ENCODE data around the gene KIAA1671. TPM values are rescaled to one million over a fixed set of nuclear protein-coding genes. Genes with fewer than 3 reads are reported as not detected.

The KIAA1671 gene
- total RNA-seq, 2 experiments from 2014 or later: 9.4 to 10.6 TPM

GRCh38 chr22:25137577-25138525, 185.3 kb downstream of the KIAA1671 start:
- ChIA-PET POLR2A (no interaction called here), CTCF (no interaction called here)

DNA sequence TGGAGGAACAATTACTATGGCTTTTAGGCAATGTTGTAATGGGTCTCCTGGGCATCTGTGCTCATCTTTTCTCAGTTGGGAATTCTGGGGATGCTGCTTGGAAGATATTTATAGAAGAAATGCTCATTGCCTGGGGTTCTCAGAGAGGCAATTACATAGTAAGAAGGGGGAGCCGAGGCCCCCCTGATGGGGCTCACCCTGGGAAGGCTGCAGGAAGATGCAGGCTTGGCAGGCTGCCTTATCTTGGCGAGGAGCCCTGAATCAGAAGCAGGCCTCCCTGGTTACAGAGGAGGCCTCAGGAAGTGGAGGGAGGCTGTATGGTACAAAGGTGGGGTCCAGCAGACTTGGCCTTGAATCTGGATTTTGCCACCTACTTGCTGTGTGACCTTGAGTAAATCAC, 186.5 kb downstream of the KIAA1671 start:
- ChIA-PET CTCF (no interaction called here), POLR2A (no interaction called here)

- POLR2A ChIA-PET: no interaction called here
- CTCF ChIA-PET: no interaction called here
Measured at GRCh38 chr22:25142102-25142501, 189.6 kb downstream of the KIAA1671 start.

- ChIA-PET CTCF (no interaction called here), POLR2A (no interaction called here)
Measured at GRCh38 chr22:25143156-25144076, 190.9 kb downstream of the KIAA1671 start.

DNA sequence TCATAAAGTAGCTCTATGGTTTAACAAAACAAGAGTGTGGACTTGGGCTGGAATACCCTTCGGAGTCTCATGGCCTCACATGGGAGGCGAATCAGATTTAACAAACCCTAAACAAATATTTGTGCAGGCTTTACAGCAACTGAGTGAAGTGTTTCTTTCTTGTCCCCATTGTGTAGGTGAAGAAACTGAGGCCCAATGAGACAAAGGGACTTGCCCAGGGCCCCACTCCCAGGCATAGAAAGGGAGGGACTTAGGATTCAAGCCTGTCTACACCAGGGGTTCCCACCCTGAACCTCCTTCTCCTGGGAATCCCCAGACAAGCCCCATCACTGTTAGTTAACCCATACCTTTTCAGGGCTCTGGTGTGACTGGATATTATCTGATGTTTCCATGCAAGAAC, 192.0 kb downstream of the KIAA1671 start:
- ChIA-PET POLR2A (no interaction called here), CTCF (no interaction called here)

GRCh38 chr22:25146307-25146706, 193.8 kb downstream of the KIAA1671 start:
- ChIA-PET POLR2A (no interaction called here), CTCF (no interaction called here)

DNA sequence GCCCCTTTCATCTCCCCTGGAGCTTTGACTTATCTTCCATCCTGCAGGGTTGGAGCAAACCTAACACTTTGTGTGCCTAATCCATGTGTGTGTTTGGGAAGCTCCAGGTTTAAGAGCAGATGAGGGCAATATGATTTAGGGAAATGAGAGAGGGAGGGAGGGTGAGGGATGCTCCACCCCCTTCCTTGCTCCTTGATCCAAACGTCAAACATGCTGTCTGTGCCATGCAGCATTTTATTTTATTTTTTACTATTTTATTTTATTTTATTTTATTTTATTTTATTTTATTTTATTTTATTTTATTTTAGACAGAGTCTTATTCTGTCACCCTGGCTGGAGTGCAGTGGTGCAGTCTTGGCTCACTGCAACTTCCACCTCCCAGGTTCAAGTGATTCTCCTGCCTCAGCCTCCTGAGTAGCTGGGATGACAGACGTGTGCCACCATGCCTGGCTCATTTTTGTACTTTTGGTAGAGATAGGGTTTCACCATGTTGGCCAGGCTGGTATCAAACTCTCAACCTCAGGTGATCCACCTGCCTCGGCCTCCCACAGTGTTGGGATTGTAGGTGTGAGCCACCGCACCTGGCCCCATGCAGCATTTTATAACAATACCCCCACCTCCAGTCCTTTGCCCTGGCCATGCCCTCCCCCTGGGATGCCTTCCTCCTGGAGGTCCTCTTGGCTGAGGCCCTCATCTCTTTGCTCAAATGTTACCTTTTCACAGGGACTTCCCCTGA, 194.6 kb downstream of the KIAA1671 start:
- CTCF ChIA-PET: interaction anchor here (0.5 kb wide), 1 partner anchor 140 kb away, joined by 5 read pairs; no protein-coding TSS in a partner anchor
- POLR2A ChIA-PET: no interaction called here

GRCh38 chr22:25147642-25147928, 195.1 kb downstream of the KIAA1671 start:
- POLR2A ChIA-PET: no interaction called here
- CTCF ChIA-PET: interaction anchor here (0.5 kb wide), 1 partner anchor 139 kb away, joined by 5 read pairs; no protein-coding TSS in a partner anchor

DNA sequence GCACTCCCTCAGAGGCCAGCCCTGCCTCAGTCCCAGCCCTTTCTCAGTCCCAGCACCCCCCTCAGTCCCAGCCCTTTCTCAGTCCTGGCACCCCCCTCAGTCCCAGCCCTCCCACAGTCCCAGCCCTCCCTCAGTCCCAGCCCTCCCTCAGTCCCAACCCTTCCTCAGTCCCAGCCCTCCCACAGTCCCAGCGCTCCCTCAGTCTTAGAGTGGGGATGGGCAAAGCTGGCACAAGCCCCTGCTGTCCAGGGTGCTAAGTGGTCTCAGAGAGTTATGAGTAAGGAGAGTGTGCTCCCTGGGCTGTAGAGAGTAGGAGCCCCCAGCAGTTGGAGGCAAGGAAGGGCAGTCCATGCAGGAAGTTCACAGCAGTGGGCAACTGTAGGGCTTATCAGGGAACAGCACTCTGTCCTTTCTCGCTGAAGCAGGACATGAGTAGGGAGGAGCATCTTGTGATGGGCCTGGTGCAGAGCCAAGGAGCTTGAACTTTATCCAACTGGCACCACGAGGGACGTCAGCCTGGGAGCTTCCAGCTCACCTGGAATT, 195.7 kb downstream of the KIAA1671 start:
- CTCF ChIA-PET: no interaction called here

GRCh38 chr22:25149014-25149413, 196.5 kb downstream of the KIAA1671 start:
- POLR2A ChIA-PET: no interaction called here
- CTCF ChIA-PET: no interaction called here

More for the DNA sequence above, 195.7 kb downstream of the KIAA1671 start:
- POLR2A ChIA-PET: no interaction called here

DNA sequence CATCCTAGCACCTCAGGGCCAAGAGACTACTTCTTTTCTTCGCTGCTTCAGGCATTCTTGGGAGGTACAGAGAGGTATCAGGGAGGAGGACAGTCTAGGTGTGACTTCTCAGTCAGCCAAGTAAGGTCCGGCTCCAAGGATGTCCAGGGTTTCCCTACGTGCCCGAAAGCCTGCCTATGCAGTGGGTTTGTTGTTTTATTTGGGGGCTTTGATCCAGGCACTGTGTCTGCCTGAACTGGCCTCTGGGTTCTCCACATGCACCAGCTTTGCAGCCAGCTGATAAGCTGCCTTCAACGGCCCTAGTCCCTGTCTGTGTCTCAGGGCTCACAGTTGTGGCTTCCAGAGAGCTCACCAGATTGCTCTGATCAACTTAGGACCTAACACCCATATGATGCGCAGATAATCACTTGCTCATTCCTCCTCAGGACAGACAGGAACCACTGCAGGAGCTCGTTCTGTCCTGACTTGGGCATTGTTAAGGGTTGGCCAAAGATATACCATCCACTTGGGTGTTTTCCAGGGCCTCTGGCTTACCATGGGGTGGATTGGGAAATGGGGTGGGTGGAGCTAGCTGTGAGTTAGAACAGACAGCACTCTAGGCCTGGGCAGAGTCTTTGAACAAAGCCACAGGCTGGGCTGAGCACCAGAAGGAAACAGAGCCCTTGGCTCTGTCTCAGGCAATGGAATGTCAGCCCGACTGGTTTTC, 201.6 kb downstream of the KIAA1671 start:
- POLR2A ChIA-PET: no interaction called here
- CTCF ChIA-PET: no interaction called here

DNA sequence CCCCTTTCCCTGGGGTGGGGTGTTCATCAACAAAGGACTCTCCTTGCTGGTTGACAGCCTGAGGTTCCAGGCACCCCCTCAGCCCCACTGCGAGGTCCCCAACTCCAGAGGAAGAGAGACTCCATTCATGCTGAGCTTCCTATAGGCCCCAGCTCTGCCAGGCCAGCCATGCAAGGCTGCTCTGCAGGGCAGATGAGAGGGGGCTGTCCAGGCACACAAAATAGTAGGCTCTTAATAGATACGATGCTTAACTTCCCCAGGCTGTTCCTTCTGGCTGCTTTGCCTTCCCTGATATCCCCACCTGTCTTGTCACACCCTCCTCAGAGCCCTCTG, 202.1 kb downstream of the KIAA1671 start:
- ChIA-PET CTCF (no interaction called here), POLR2A (no interaction called here)

GRCh38 chr22:25156736-25157135, 204.2 kb downstream of the KIAA1671 start:
- POLR2A ChIA-PET: no interaction called here
- CTCF ChIA-PET: no interaction called here

GRCh38 chr22:25159028-25159427, 206.5 kb downstream of the KIAA1671 start:
- CTCF ChIA-PET: no interaction called here
- POLR2A ChIA-PET: no interaction called here

GRCh38 chr22:25160120-25160996, 207.8 kb downstream of the KIAA1671 start:
- CTCF ChIA-PET: no interaction called here
- POLR2A ChIA-PET: no interaction called here

- POLR2A ChIA-PET: no interaction called here
- CTCF ChIA-PET: no interaction called here
Measured at GRCh38 chr22:25161017-25161915, 208.8 kb downstream of the KIAA1671 start.

DNA sequence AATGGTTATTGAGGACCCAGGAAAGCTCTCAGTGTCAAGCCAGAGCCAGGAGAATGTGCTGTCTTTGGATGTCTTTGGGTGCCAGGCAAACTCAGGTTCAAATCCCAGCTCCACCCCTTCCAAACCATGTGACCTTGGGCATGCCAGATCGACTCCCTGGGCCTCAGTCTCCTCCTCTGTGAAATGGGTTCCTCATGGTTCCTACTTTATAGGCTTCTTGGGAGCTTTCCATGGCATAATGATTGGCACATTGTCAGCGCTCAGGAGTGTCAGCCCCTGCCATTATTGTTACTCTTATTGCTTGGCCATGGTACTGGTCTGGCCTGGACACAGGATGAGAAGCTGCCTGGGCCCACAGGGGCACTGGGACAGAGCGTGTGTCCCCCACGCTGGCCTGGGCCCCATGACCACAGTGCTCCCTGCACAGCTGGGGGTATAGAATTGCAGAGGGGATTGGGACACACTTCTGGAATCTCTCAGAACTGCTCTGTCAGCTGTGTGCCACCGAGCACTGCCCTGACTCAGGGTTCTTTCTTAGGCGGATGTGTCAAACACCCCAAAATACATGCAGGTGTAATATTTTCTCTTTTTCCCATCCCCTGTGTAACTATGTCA, 209.5 kb downstream of the KIAA1671 start:
- CTCF ChIA-PET: no interaction called here
- POLR2A ChIA-PET: no interaction called here

Measured in activated CD8-positive, alpha-beta memory T cell treated with anti-CD3 and anti-CD28 coated beads for 36 hours (primary cell).